ENCODE data around the gene SAMD4A.
A peak's percentile ranks its signal among the peaks of the same experiment; 100 is the strongest.

DNA sequence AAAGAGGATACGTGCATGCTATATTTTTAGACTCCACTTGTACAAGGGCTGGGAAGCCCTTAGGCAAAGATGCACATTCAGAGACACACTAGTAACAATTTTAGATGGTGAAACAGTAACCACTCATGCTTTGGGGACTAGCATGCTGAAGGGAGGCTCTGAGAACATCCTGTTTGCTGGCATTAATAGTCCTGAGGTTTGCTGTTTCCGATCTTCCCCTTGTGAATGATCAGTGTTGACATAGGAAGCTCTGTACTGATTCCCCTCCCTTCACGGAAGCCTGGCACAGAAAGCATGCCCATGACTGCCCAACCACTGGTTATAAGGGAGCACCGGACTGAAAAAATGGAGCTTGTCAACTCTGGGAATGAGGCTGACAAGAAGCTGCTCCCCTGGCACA lies 171.1 kb downstream of the SAMD4A start:
- TF ChIP-seq POLR2A (IDR thresholded peaks at IDR 0.05) (no peak), POLR2AphosphoS5 (IDR thresholded peaks at IDR 0.05) (peak in 1 of 3 donors; percentile 20)
- TF ChIP-seq, protein P1, sequence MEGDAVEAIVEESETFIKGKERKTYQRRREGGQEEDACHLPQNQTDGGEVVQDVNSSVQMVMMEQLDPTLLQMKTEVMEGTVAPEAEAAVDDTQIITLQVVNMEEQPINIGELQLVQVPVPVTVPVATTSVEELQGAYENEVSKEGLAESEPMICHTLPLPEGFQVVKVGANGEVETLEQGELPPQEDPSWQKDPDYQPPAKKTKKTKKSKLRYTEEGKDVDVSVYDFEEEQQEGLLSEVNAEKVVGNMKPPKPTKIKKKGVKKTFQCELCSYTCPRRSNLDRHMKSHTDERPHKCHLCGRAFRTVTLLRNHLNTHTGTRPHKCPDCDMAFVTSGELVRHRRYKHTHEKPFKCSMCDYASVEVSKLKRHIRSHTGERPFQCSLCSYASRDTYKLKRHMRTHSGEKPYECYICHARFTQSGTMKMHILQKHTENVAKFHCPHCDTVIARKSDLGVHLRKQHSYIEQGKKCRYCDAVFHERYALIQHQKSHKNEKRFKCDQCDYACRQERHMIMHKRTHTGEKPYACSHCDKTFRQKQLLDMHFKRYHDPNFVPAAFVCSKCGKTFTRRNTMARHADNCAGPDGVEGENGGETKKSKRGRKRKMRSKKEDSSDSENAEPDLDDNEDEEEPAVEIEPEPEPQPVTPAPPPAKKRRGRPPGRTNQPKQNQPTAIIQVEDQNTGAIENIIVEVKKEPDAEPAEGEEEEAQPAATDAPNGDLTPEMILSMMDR (IDR thresholded peaks at IDR 0.05 in 8 of 11, conservative IDR thresholded peaks at IDR 0.05 in 3 of 11) = no peak
